HG02852 (cell line): ENCODE measurements around the gene ADM.

Experiments
- ATAC-seq: cut with Tn5 transposase; IDR thresholded peaks from one replicate; pipeline ENCODE4 v1.9.1; 2021; ENCODE audit warnings: mild to moderate bottlenecking, moderate library complexity; ENCODE audit not compliant: unreplicated experiment

The ADM gene

DNA sequence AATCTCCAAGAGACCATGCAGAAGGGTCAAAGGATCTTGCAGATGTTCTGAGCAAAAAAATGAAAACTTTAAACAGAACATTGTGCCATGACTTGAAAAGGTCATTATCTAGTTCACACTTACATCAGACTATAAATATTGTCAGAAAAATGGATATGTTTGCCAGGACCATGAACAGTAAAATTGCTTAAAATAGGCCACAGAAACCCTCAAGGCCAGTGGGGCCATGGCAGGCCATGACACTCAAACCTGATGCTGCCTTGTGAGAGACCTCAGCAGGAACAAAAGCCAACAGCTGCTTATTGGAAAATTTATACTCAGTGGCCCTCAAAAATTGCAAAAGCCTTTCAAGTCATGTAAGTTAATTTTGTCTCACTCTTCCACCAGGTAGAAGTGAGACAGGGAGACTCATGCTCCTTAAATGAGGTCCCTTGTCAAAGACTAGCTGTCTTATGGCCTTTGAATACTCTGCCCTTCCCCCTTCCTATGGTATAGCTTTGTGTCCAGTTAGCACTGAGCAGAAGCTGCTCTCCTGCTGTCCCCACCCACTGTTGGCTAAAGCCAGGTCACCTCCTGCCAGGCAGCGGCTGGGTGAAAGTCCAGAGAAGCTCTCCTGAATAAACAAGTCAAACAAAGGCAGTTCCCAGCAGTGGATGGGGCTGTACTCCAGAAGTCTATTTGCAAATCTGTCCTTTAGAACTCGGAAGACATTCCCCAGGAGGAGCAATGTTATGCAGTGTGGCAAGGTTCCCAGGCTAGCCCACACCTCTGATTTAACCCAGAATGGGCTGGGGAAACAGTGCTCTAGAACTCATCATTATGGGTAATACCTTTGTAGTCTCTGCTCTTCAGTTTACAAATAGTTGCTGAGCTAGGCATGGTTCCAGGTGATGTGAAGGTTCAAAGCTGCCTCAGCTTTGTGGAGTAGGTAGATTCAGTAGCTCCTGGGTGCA is 21.4 kb downstream of the ADM start:
- ATAC-seq = no peak

DNA sequence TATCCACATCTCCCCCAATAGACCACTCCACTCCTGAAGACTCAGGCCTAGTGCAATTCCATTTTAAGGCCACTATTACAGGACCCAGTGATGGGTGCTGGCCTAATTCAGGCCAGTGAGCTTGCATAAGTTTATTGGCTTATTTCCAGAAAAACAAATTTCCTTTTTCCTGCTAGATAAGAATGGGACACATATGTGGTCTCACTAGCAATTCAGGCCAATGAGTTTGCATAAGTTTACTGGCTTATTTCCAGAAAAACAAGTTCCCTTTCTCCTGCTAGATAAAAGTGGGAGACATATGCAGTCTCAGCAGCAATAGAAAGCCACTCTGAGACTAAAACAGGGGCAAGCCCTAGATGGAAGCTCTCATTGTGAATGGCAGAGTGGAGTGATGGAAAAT is 22.4 kb downstream of the ADM start:
- no peak for ATAC-seq

DNA sequence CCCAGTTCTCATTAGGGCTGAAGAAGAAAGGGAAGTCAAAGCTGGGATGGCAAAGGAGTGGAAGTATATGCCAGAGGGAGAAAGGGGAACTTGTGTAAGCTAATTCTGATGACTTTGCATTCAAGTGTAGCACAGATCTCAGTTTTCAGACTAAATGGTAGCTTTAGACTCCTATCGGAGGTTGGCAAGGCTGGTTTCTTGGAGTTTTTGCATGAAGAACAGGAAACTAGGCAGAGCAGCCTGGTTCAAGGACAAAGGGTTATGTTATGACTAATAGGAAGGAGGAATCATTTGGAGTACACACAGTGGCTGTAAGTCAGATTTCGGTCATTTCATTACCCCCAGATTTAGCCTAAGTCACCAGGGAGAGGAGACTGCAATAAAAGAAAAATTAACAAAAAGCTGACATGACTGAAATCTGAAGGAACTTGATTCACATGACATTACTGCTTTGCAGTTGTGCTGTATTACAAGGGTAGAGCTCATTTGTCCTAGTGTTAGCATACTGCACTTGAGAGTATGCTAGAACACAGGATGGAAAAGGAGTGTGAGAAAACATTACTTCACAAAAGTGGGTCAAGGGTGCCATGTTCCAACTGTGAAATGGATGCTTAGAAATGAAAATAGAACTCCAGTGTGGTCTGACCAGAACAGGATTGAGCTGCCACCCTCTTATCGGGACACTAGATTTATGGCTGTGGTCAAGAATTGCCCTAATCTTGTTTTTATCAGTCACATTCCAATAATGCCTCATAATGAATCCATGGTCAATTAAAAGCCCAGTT is 23.6 kb downstream of the ADM start:
- ATAC-seq = no peak

DNA sequence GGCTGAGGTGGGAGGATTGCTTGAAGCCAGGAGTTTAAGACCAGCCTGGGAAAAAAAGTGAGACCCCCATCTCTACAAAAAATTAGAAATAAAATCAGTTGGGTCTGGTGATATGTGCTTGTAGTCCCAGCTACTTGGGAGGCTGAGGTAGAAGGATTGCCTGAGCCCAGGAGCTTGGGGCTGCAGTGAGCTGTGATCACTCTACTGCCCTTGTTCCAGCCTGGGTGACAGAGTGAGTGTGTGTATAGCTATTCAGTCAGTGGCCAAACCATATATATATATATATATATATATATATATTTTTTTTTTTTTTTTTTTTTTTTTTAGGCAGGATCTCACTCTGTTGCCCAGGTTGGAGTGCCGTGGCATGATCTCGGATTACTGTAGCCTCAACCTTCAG is 24.5 kb downstream of the ADM start:
- ATAC-seq = no peak

DNA sequence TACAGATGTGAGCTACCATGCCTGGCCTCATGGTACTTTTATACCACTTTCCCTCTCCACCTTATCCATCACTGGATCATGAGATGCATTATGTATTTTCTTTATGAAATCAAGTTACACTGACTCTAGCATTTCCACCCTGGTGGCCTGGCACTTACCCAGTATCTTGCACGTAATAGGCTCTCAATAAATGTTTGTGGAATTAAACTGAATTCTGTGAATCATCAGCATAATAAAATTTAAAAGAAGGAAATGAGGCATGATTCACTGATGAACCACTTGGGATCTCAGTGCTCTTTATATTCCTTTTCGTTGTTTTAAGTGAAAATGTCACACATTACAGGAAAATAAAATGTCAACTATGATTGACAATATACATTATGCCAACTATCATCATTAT is 25.1 kb downstream of the ADM start:
- no peak for ATAC-seq

DNA sequence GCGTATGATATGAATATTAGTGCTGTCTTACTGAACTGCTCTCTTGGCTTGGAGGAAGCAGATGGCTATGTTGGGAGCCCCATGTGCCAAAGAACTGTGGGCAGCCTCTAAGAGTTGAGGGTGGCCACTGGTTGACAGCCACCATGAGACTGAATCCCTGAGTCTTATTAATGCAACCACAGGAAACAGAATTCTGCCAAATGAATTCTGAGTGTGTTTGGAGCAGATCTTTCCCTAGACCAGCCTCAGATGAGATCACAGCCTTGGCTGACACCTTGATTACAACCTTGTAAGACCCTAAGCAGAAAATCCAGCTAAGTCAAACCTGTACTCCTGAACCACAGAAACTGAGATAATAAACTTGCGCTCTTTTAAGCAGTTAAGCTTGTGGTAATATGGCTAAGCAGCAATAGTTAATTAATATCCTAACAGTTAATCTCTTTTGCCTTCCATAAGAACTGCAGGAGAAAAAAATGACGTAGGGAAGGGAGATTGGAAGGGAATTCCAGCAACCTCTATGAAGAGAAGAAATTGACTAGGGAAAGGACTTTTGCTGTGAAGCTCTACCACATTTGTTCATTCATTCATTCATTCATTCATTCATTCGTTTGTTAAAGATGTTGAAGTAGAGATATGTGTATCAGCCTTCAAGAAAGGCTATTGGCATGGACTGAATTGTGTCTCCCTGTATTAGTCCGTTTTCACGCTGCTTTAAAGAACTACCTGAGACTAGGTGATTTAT is 26.8 kb downstream of the ADM start:
- no peak for ATAC-seq

DNA sequence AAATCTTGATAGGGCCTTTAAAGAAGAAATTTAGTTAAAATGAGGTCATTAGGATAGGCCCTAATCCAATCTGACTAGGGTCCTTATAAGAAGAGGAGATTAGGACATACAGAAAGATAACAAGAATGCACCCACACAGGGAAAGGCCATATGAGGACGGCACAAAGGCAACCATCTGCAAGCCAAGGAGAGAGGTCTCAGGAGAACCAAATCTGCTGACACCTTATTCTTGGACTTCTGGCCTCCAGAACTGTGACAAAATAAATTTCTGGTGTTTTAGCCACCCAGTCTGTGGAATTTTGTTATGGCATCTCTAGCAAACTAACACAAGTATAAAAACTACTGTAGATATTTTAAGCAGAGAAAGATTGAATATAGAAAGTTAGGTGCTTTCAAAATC is 28.6 kb downstream of the ADM start:
- no peak for ATAC-seq

DNA sequence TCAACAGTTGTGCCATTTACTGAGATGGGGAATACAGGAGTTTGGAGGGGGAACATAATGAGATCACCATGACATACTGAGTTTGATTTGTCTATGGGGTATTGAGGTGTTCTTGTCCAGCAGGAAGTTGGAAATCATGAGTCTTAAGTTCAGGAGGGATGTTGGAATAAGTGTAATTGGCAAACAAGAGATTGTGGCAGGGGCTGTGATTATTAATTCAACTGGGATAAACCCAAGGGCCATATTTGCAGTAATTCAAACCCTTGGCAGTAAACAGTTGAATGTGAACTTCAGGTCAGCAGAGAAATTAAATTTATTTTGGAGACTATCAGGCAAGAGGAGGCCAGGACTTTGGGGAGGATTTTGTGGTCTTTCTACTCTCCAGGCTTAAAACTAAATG is 33.4 kb downstream of the ADM start:
- ATAC-seq = no peak

DNA sequence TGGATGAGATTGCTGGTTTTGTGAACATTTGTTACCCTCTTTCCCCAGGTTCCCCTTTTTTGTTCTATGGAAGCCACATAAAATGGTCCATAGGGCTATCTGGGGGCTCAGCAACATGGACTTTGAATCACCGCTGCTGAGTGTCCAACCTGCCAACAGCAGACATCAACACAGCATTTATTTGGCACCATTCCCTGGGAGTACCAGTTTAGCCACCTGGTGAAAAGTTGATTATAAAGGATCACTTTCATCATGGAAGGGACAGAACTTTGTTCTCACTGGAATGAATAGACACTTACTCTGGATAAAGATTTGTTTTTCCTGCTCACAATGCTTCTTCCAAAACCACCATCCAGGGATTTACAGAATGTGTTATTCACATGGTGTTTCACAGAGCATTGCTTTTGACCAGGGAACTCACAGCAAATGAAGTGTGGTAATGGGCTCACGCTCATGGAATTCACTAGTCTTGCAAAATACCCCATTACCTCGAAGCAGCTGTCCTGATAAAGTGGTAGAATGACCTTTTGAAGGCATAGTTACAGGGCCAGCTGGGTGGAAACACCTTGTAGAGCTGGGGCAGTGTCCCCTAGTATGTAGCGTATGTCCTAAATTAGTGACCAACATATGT is 43.9 kb downstream of the ADM start:
- no peak for ATAC-seq

DNA sequence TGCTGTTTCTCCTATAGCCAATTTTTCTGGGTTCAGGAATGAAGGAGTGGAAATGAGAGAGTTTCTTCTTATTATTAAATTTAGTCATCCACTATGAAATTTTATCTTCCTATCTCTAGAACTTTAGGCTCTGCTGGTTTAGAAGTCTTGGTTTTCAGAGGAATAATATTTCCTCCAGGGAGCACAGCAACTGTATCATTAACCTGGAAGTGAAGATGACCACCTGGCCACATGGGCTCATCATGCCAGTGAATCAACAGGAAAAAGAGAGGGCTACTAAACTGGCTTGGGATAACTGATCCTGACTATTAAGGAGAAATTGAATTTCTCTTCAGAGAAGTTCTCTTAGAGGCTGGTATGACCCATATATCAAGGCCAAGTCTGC is 44.4 kb downstream of the ADM start:
- no peak for ATAC-seq

DNA sequence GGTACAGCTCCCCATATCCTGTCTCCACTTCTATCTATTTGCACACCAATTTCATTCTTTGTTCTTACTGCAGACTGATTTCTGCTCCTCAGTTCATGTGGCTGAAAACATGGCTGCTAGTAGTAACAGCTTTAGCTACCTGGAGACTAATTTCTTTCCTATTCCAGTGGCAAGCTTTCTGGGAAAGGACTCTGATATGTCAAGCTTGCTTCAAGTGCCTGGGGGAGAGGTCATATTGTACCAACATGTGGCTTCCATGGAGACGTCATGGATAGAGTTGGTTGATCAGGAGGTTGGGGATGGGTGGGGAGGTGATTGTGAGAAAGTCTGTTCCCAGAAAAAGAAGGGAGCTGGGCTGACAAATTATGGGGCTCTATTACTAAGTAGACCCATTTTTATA is 44.9 kb downstream of the ADM start:
- no peak for ATAC-seq

DNA sequence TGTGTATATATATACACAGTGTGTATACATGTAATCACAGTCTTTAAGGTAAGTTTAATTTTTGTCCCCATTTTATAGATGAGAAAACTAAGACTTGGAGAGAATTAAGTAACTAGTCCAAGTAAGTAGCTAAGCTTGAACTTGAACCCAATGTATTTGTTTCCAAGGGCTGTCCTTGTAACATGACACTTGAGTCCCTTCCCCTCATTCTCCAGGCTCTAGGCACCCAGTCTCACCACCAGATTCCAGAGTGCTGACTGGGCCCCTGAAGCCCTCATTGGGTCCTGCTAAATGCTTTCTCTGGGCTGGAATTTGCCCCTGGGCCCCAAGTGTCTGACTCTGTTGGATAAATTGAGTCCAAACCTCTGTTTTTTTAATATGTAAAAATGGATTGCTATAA is 45.5 kb downstream of the ADM start:
- ATAC-seq = no peak

DNA sequence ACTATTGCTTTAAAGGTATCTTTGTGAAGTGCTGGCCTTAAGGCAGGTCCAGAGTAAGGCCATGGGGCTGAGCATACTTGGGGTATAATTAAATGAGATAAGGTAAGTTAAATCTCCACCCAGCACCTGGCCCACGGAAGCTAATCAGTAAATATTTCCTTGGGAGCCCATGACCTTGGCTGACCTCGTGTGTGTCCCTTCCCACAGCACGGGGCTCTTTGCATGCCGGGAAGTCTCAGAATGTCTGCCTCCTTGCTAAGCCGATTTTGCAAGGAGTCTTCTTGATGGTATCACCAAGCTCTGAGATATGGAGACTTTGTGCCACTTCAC is 46.5 kb downstream of the ADM start:
- no peak for ATAC-seq

DNA sequence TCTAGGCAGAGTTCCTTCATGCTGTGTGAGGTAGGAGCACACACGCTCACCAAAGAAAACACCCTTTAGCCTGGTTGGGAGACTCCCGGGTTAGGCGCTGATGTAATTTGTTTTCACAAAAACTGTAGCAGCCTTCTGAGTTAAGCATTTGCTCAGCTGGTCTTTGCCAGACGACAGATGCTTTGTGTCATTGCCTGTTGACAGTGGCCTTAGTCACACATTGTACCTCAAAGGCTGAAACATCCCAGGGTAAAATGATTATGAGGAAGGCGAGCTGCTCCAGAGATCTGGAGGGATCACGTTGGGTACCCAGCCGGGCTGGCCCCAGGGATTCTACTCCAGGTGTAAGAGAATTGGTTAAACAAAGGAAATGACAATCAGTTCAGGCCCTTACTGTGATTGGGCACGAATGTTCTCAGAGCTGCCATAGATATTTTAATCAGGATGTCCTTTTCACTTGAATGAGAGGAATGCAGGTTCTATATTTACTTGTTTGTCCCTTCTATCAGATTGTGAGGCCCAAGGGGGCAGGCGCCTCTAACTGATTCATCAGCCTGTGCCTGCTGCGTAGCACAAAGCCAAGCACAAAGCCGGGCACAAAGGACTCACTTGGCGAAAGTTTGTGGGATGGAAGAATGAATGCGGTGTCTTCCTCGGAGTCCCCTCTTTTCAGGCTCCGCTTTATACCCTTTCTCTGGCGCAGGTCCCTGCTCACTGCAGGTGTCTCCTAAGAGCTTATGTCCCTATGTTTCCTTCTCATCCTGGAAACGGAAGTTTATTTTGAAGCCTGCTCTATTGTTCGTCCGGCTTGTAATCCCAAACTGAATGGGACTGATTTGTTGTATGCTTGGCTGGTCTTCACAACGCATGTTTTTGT is 47.1 kb downstream of the ADM start:
- no peak for ATAC-seq

DNA sequence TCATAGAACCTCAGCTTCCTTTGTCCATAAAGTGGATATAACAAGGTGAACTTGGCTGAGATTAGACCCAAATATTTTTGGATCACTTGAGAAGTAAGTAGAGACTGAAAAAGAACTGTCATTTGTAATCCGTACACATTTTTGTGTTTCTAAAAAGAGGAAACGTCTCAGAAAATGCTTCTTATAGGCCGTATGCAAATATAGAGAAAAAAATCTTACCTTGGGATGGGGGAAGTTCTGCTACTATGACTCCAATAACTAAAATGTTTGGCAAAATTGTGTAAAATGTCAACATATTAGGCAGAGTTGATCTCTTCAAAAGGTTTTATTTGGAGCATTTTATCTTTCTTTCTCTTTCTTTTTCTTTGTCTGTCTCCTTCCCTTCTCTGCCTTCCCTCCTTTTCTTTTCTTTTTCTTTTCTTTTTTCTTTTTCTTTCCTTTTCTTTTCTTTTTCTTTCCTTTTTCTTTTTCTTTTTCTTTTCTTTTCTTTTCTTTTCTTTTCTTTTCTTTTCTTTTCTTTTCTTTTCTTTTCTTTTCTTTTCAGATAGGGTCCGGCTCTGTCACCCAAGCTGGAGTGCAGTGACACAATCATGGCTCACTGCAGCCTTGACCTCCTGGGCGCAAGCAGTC is 48.2 kb downstream of the ADM start:
- ATAC-seq = no peak

DNA sequence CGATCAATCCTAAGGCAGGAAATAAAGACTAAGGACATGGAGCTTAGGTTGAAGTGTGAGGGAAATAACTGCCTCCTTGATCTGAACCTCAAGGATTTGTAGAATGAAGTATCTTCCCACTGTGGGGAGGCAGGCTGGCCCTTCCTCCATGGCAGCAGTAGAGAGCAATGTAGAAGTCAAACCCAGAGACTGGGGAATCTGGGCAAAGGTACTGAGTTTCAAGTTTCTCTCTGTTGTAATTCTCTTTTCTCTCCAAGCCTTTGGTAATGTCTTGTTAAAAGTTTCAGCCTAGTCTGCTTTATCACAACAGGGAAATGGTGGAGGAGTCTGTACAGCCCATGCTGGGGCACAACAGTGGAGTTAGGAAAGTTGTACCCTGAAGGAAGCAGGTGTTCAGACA is 49.5 kb downstream of the ADM start:
- no peak for ATAC-seq

DNA sequence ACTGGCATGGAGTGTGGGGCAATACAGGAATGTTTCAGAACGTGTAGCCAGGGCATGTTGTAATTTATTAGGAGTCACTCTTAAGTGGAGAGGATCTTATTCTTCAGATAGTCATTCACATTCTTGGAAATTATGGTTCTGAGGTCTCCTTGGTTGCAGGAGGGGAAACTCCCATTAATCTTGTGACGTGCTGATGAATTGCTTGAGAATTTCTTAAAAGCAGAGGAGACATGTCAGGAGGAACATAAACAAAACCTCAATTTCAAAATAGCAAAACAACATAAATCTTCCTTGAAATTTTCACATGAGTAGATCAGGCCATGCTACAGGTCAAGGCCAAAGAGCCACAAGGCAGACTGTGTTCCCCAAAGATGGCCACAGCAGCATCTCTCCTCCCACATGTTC is 50.4 kb downstream of the ADM start:
- no peak for ATAC-seq

DNA sequence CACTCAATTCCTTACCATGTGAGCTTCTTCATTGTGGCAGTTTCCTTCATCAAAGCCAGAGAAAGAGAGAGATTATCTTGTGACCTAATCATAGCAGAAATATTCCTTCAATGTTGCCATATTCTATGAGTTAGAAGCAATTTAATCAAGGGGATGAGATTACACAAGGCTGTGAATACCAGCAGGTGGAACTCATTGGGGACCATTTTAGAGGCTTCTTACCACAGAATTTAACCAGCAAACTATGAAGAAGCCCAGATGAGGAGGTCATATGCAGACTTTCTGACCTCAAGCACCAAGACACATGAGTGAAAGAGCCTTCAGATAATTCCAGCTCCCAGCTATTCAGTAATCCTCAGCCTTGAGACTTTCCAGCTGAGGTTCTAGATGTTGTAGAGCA is 51.3 kb downstream of the ADM start:
- no peak for ATAC-seq
